MM.1S (cell line): Measurements from ENCODE around the gene IST1.
A peak's percentile ranks its signal among the peaks of the same experiment; 100 is the strongest.

Source experiments
- DNase-seq: peaks from one replicate; pipeline ENCODE4 v3.0.0-alpha.2; 2015
- H2AFZ ChIP-seq: fragments of 300-600 bp; sonication (generic); 2 replicates; pipeline ENCODE4 v1.6.0; 2016; ENCODE audit warnings: antibody characterized with exemption, low read length
- H3F3A ChIP-seq: fragments of 300-600 bp; sonication (generic); 2 replicates; pipeline ENCODE4 v1.6.1; 2016; ENCODE audit warnings: mild to moderate bottlenecking, antibody characterized with exemption, low read length, moderate library complexity, mixed read lengths; ENCODE audit not compliant: insufficient read depth
- H3K27ac ChIP-seq: fragments of 300-600 bp; sonication (generic); 2 replicates; pipeline ENCODE4 v1.5.1; 2016; ENCODE audit warnings: mild to moderate bottlenecking, low read length
- H3K27me3 ChIP-seq: fragments of 300-600 bp; sonication (generic); replicated peaks from 2 replicates; pipeline ENCODE4 v1.6.0; 2016; ENCODE audit warnings: low read length; ENCODE audit not compliant: insufficient read depth
- H3K36me3 ChIP-seq: fragments of 300-600 bp; sonication (generic); replicated peaks from 2 replicates; pipeline ENCODE4 v1.6.1; 2016; ENCODE audit warnings: mild to moderate bottlenecking, low read length, mixed read lengths; ENCODE audit not compliant: insufficient read depth
- H3K4me1 ChIP-seq: fragments of 300-600 bp; sonication (generic); 2 replicates; pipeline ENCODE4 v1.6.1; 2016; ENCODE audit warnings: low read length, mixed read lengths
- H3K4me2 ChIP-seq: fragments of 300-600 bp; sonication (generic); 2 replicates; pipeline ENCODE4 v1.6.0; 2016; ENCODE audit warnings: low read depth, low read length
- H3K4me3 ChIP-seq: fragments of 300-600 bp; sonication (generic); 2 replicates; pipeline ENCODE4 v1.5.1; 2016; ENCODE audit warnings: low read length, mixed read lengths
- H3K79me2 ChIP-seq: fragments of 300-600 bp; sonication (generic); 2 replicates; pipeline ENCODE4 v1.6.1; 2016; ENCODE audit warnings: mixed run types, low read length, mixed read lengths
- H3K9ac ChIP-seq: fragments of 300-600 bp; sonication (generic); 2 replicates; pipeline ENCODE4 v1.6.1; 2016; ENCODE audit warnings: low read length, mixed read lengths
- H3K9me2 ChIP-seq: fragments of 300-600 bp; sonication (generic); replicated peaks from 2 replicates; pipeline ENCODE4 v1.6.1; 2016; ENCODE audit warnings: mild to moderate bottlenecking, low read length, mixed read lengths; ENCODE audit not compliant: insufficient read depth
- H3K9me3 ChIP-seq: fragments of 300-600 bp; sonication (generic); replicated peaks from 2 replicates; pipeline ENCODE4 v1.6.1; 2016; ENCODE audit warnings: mild to moderate bottlenecking, low read length, mixed read lengths; ENCODE audit not compliant: insufficient read depth
- H4K20me1 ChIP-seq: fragments of 300-600 bp; sonication (generic); 2 replicates; pipeline ENCODE4 v1.6.1; 2016; ENCODE audit warnings: mild to moderate bottlenecking, low read length, moderate library complexity, mixed read lengths; ENCODE audit not compliant: insufficient read depth
- EZH2 ChIP-seq: fragments of 300-600 bp; sonication (generic); optimal IDR thresholded peaks from 2 replicates; pipeline ENCODE3; 2017; ENCODE audit warnings: low read depth, mild to moderate bottlenecking, antibody characterized with exemption, low read length, mixed read lengths
- EZH2phosphoT487 ChIP-seq: fragments of 300-600 bp; sonication (generic); IDR thresholded peaks from 2 replicates; pipeline ENCODE4 v1.6.1; 2018; ENCODE audit warnings: antibody characterized with exemption, low read length
- TF ChIP-seq, protein P1 (sequence below): fragments of 300-600 bp; sonication (generic); IDR thresholded peaks from 2 replicates; pipeline ENCODE4 v1.5.1; 2016; ENCODE audit warnings: antibody characterized with exemption, low read length, mixed read lengths

IST1 gene

DNA sequence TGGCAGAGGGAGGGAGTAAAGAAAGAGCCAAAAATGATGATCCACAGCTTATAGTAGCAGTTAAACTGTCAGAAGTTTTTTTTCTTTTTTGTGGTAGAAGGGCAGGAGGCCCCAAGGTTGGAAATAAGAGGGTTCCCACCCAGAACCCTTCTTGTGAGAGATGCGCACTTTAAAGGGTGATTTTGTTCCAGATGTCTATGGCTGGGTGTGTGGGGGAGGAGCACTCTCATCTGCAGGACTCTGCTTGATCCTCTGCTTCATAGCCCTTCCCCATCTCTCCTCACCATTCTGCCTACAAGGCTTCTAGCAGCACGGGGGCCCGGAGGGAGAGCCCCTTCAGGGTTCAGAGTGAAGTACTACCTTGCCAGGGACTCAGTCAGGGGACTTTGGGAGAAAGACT is 43.2 kb upstream of the IST1 start:
- Histone ChIP-seq H3K27me3 (no peaks in the 10 kb centered on the region), H3K9me2 (no peaks in the 10 kb centered on the region), H3K79me2 (peaks cover 95% of the 10 kb centered on the region), H3K4me1 (peaks cover 53% of the 10 kb centered on the region), H4K20me1 (no peaks in the 10 kb centered on the region), H3K36me3 (0 out of 2 replicates have a peak, but pooled peaks cover 7% of the 10 kb centered on the region), H3K9me3 (no peaks in the 10 kb centered on the region), H3K4me3 (no peak overlapping the region), H2AFZ (no peak overlapping the region), H3K4me2 (peak overlapping the region; percentile 79), H3K27ac (peak overlapping the region; percentile 92), H3K9ac (no peak overlapping the region; the same call in 1 of the 2 replicates), H3F3A (peaks cover 26% of the 10 kb centered on the region)
- no peak for DNase-seq
- TF ChIP-seq EZH2phosphoT487 (no peak), EZH2 (no peak)
- TF ChIP-seq, protein P1, sequence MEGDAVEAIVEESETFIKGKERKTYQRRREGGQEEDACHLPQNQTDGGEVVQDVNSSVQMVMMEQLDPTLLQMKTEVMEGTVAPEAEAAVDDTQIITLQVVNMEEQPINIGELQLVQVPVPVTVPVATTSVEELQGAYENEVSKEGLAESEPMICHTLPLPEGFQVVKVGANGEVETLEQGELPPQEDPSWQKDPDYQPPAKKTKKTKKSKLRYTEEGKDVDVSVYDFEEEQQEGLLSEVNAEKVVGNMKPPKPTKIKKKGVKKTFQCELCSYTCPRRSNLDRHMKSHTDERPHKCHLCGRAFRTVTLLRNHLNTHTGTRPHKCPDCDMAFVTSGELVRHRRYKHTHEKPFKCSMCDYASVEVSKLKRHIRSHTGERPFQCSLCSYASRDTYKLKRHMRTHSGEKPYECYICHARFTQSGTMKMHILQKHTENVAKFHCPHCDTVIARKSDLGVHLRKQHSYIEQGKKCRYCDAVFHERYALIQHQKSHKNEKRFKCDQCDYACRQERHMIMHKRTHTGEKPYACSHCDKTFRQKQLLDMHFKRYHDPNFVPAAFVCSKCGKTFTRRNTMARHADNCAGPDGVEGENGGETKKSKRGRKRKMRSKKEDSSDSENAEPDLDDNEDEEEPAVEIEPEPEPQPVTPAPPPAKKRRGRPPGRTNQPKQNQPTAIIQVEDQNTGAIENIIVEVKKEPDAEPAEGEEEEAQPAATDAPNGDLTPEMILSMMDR: no peak

DNA sequence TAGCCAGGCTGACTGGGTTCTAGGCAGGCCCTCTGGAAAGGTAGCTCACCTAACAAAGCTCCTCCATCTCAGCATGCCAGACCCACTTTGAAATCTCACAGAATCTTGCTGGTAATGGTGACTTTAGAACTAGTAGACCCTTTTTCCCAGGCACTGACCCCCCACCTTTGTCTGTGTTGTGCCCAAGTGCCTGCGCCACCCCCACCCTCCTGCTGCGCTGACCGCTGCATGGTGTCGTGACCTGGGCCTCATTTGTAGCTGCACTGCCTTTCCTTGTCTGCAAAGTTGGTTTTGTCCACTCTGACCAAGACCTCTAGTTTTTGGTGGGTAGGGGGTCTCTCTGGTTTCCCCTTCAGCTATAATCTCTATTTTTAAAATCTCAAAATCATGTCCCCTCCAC is 42.8 kb upstream of the IST1 start:
- peaks cover 22% of the 10 kb centered on the region for H3F3A ChIP-seq
- peaks cover 49% of the 10 kb centered on the region for H3K4me1 ChIP-seq
- peak overlapping the region; percentile 92 for H3K27ac ChIP-seq
- H3K9me3 ChIP-seq: no peaks in the 10 kb centered on the region
- H2AFZ ChIP-seq: no peak overlapping the region
- H3K36me3 ChIP-seq: 0 out of 2 replicates have a peak, but pooled peaks cover 7% of the 10 kb centered on the region
- H3K9ac ChIP-seq: peak overlapping the region; percentile 51; the same call in 1 of the 2 replicates
- peak overlapping the region; percentile 79 for H3K4me2 ChIP-seq
- TF ChIP-seq, protein P1: no peak
- no peak for TF ChIP-seq EZH2
- no peak for TF ChIP-seq EZH2phosphoT487
- no peaks in the 10 kb centered on the region for H3K9me2 ChIP-seq
- H4K20me1 ChIP-seq: no peaks in the 10 kb centered on the region
- DNase-seq: no peak
- no peak overlapping the region for H3K4me3 ChIP-seq
- H3K27me3 ChIP-seq: no peaks in the 10 kb centered on the region
- peaks cover 95% of the 10 kb centered on the region for H3K79me2 ChIP-seq

DNA sequence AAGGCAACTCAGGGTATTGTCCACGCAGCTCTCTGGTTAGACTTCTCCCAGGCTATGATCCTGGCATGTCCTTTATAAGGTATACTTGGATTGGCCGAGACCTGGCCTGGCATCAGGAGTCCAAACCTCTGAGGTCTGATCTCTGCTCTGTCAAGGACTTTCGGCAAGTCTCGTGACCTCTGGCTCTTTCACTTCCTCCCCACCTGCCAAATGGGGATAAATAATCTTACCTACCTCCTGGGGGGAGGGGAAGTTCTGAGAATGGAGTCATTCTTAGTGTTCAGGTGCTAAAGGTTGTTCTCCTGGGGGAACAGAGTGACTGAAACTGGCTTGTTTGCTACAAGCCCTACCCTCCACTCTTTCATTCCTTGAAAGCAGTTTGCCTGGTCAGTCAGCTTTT is 41.9 kb upstream of the IST1 start:
- 0 out of 2 replicates have a peak, but pooled peaks cover 3% of the 10 kb centered on the region for H3K36me3 ChIP-seq
- peak overlapping the region; percentile 31 for H3K4me3 ChIP-seq

More for the DNA sequence above, 41.9 kb upstream of the IST1 start:
- no peak overlapping the region for H2AFZ ChIP-seq
- TF ChIP-seq EZH2: no peak
- TF ChIP-seq, protein P1: no peak
- no peak for TF ChIP-seq EZH2phosphoT487
- peak overlapping the region; percentile 92 for H3K27ac ChIP-seq
- DNase-seq: peak; percentile 96
- H3K9ac ChIP-seq: peak overlapping the region; percentile 53
- H4K20me1 ChIP-seq: no peaks in the 10 kb centered on the region
- H3F3A ChIP-seq: peaks cover 22% of the 10 kb centered on the region
- H3K9me3 ChIP-seq: no peaks in the 10 kb centered on the region
- peaks cover 40% of the 10 kb centered on the region for H3K4me1 ChIP-seq
- H3K79me2 ChIP-seq: peaks cover 90% of the 10 kb centered on the region
- no peaks in the 10 kb centered on the region for H3K9me2 ChIP-seq
- peak overlapping the region; percentile 79 for H3K4me2 ChIP-seq
- no peaks in the 10 kb centered on the region for H3K27me3 ChIP-seq
